NB4 (cell line): ENCODE measurements around the gene ATP6V0E1.

Experiments used
- DNase-seq: peaks from one replicate; pipeline ENCODE4 v3.0.0; 2010; ENCODE audit warnings: low read depth
- H3K4me3 ChIP-seq: one replicate; pipeline ENCODE4 v1.5.1; 2011; ENCODE audit warnings: mild to moderate bottlenecking, low read depth, low read length, moderate library complexity
- CTCF ChIP-seq: IDR thresholded peaks from one replicate; pipeline ENCODE4 v1.5.1; 2012; ENCODE audit warnings: low read depth, low read length
- MAX ChIP-seq: IDR thresholded peaks from 2 replicates; pipeline ENCODE4 v1.6.1; 2011; ENCODE audit warnings: low read depth, low read length
- MYC ChIP-seq: IDR thresholded peaks from 2 replicates; pipeline ENCODE4 v1.6.1; 2011; ENCODE audit warnings: low read depth, low read length
- POLR2A ChIP-seq: IDR thresholded peaks from 2 replicates; pipeline ENCODE4 v1.6.1; 2011; ENCODE audit warnings: mild to moderate bottlenecking; ENCODE audit not compliant: insufficient read length; ENCODE audit errors: extremely low read depth

ATP6V0E1 gene

GRCh38 chr5:172983542-172984243 lies at the start of gene ATP6V0E1:
Gene ATP6V0E1 (plus strand): TSS chr5:172983771. CDS start chr5:172983861, 90 bp downstream.
- peak; percentile 91 for TF ChIP-seq POLR2A
- TF ChIP-seq MYC: peak; percentile 84
- no peak for TF ChIP-seq CTCF
- peak; percentile 98 for TF ChIP-seq MAX
- DNase-seq: peak; percentile 94
- H3K4me3 ChIP-seq: peak within 1 kb of the TSS; percentile 97

GRCh38 chr5:172935096-172935495 lies 48.5 kb upstream of the ATP6V0E1 start:
- DNase-seq: no peak
- no peak overlapping the region for H3K4me3 ChIP-seq
- TF ChIP-seq CTCF (no peak), MYC (no peak), POLR2A (no peak), MAX (no peak)

- H3K4me3 ChIP-seq: no peak overlapping the region
- TF ChIP-seq CTCF: no peak
- TF ChIP-seq MAX: no peak
- no peak for TF ChIP-seq POLR2A
- TF ChIP-seq MYC: no peak
- no peak for DNase-seq
Observed at GRCh38 chr5:172936401-172936800, 47.2 kb upstream of the ATP6V0E1 start.

GRCh38 chr5:172939071-172939470 lies 44.5 kb upstream of the ATP6V0E1 start:
- peak; percentile 60 for DNase-seq
- no peak overlapping the region for H3K4me3 ChIP-seq
- TF ChIP-seq CTCF: peak; percentile 52
- TF ChIP-seq MAX: no peak
- no peak for TF ChIP-seq POLR2A

GRCh38 chr5:172939611-172940267 lies 43.8 kb upstream of the ATP6V0E1 start:
- DNase-seq: no peak
- TF ChIP-seq POLR2A (no peak), MAX (no peak), CTCF (no peak), MYC (no peak)
- H3K4me3 ChIP-seq: no peak overlapping the region
